Measurements from ENCODE around the gene EEFSEC.

EEFSEC gene

DNA sequence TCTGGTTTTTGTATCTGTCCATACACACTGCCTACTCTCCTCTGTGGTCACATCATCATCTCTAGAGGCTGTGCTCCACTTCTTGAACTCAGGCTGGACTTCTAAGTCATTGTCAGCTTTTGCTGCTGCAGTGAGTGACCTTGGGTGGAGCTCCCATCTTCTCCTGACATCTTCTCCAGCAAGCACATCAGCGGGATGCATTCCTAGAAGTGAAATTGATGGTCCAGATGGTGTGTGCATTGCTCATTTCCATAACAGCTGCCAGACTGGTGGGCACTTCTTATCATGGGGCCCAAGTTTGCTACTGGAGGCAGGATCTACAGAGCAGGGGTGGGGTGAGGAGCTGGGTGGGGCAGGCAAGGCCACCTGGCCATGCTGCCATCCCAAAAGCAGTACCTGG lies 203.5 kb downstream of the EEFSEC start:
- DNase-seq = no peak

DNA sequence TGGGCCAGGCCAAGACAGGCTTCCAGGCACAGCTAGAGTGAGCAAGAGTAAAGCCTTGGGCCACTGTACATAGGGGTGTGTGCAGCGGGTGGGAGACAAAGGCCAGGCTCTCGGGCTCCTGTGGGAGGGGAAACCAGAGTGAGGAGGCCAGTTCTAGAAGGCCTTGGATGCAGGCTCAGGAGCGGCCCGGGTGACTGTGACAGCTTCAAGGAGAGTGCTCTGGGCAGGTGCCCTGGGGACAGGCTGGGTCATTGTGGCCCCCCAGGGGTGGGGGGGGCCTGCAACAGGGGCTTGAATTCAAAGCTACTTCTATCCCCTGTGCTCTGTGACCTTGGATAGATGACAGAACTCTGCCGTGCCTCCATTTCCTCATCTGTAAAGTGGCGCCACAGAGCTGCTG lies 204.3 kb downstream of the EEFSEC start:
- DNase-seq = no peak

DNA sequence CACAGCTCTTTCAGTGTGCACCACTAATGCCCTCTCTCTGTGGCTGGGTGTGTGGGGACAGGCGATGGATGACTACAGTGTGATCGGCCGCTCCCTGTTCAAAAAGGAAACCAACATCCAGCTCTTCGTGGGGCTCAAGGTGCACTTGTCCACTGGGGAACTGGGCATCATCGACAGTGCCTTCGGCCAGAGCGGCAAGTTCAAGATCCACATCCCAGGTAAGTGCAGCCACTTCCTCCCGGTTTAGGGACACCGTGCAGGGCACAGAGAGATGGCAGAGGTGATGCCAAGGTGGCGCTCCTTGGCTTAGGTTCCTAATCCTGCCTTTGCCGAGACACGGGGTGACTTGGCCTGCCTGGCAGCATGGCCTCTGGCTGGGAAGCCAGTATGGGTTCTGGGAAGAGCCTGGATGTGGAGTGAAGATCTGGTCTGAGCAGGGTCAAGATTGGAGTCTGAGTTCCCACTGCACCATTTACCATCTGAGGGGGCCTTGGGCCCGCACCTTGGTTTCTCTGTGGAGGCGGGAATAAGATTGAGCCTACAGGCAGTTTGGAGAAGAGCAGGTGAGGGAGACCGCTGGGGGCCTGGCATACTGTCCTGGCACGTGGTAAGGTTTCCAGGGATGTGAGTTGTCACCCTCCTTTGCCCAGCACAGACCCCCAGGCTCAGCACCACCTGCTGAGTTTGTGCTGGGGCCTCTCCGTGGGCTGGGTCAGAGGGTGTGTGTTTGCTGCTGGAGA lies 205.0 kb downstream of the EEFSEC start:
- DNase-seq = no peak

DNA sequence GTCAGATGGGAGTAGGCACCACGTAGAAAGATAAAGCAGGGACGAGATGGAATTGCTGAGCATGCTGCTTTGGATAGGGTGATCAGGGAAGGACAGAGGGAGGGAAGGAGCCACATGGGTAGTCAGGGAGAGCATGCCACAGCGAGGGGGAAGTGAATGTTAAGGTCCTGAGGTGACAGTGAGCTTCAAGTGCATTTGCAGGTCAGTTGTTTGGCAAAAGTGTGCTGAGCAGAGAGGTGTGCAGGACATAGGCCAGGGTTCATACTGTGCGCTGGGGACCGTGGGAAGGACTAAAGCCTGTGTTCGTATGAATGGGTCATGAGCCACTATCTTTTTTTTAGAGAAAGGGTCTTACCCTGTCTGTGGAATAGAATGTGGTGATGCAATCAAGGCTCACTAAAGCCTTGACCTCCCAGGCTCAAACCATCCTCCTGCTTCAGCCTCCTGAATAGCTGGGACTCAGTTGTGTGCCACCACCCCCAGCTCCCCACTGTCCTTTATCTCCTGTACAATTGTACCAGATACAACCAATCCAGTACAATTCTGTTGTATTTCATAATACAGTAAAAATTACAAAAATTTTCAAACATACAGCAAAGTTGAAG lies 205.9 kb downstream of the EEFSEC start:
- no peak for DNase-seq

DNA sequence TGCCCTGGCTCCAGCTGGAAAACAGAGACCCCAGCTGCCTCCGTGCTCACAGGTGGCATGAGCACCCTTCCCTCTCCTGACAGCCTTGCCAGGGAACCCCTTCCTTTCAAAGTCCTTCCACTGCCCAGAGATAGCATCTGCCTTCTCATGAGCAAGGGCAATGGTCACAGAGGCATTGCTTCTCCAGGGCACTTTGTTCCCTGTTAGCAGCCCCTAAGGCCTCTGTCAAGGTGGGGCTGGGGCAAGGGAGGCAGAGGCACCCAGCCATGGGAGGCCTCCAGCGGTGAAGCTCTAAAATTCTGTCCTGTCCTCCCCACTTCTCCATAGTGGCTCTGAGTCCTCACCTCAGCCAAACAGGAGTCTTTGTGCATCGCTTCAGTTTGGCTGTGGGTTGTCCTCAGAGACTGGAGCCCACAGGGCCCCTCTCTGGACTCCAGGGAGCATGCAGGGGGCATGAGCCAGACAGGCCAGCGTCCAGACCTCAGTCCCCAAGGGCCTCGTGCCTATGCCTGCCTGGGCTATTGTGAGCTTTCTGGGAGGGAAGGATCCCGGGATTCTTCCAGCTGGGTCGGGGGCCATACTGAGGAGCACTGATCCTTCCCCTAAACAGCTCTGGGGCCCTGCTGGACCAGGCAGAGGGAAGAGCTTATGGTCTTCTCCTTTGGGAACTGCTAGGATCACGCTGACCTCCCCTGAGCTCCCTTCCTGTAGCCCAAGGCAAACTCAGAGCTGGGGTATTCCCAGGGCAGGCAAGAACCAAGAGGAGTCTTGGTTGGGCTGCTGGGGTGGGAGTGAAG lies 206.8 kb downstream of the EEFSEC start:
- DNase-seq = no peak

DNA sequence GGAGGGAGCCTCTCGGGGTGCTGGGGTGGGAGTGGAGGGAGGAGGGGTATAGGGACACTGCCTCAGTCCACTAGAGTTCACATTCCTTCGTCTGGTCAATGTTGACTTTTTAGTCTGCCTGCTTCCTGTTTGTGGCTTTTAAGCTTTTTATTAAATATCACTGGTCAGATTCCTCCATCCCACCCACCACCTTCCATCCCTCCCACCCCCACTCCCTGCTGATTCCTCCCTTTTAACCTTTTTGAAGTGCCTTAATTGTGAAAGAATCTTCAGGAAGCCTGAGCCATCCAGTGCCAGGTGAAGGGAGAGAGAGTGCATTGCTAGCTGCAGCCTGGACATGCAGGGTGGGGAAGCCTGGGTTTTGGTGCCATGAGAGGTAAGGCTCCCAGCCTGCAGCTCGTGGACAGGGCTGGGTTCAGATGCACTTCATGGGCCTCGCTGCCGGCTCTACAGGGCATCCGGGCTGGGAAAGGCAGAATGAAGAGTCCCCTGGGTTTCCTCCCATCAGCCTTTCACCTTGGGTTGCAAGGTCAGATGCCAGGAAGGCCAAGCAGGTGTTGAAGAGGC lies 207.5 kb downstream of the EEFSEC start:
- DNase-seq = no peak

DNA sequence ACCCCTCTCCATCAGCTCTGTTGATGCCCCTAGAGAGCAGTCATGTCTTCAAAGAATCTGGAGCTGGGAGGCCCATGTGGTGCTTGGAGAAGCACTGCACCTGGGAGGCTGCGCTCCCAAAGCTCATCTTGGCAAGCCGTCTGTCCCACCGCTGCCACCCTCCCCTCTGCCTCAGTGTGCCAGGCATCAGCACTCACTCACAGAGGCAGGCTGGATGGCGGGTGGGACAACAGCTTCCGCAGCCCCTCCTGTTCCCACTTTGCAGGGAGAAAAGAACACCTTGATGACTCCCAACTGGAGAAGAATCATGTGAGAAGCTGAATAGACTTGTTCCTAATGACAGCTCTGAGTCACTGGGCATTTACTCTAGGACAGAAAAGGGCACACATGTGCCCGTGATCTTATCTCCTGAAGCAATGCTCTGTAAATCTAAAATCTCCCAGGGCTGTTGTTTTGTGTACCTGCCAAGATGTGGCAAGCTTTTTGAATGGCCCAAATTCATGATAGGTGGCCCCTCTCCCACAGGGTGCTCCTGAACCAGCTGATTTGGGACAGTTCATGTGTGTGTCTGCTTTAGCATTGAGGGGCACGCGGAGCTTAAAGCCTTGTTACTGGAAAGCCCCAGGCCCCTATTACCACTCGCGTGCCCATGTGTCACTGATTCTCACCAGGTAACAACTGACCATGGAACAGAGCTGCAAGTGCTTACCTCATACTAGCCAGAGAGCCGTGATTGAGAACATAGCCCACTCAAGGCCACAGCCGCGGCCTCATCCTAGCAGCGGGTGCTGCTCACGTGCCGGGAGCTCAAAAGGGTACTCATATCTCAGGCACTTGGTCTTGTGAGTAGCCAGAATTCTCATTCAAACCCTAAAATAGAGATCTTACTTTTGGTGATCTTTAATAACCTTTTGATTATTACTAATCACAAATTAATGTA lies 209.0 kb downstream of the EEFSEC start:
- DNase-seq = no peak

DNA sequence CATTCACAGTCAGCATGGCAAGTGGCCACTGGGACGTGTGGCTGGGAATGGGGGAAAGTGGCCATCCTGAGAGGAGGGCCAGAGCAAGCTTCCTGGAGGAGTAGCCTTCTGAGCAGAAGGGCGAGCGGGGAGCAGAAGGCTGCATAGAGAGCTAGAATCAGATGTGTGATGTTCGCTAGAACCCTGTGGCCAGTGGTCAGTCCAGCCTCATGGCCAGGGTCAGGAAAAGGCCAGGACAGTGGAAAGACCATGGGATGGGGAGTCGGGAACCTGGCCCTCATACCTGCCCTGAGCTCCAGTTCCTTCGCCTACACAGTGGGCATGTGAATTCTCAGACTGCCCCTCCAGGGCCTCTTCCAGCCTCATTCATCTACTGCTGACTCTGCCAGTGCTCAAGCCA lies 211.0 kb downstream of the EEFSEC start:
- DNase-seq = no peak

DNA sequence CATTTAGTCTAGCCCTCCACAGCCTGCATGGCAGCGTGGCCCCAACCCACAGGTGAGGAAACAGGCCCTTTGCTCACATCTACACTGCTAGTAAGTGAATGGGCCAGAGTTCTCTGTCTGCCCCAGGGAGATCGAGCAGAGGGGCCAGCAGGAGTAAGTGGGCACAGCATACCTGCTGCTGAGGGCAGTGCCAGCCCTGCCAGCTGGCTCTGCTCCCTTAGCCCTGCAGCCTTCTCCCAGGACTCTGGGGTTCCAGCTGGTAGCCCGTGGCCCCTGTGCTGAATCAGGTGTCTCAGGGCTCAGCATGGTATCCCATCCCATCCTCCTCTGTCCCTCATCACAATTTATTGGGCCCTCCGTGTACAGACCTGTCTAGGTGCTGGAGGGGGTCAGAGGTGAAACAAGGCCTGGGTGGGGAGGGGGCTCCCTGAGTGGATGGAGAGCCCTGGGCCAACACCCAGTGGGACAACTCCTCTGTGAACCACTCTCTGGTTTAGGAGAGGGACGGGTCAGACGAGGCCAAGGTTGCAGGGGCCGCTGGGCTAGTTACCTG lies 211.6 kb downstream of the EEFSEC start:
- no peak for DNase-seq

DNA sequence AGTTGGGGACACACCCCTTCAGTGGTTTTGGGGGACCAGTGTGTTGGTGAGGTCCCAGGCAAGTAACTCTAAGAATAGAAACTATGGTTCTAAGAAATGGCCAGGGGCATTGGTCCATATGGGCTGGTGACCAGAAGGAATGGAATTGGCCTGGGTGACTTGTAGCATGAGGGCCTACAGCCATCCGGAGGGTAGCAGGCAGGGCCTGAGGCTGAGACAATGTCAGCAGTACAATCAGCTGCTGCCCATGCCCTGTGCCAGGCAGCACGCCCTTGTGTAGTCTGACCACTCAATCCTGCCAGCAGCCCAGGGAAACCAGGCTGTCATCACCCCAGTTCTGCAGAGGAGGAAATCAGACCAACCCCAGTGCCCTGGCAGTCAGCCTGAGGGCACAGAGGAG lies 212.9 kb downstream of the EEFSEC start:
- no peak for DNase-seq

DNA sequence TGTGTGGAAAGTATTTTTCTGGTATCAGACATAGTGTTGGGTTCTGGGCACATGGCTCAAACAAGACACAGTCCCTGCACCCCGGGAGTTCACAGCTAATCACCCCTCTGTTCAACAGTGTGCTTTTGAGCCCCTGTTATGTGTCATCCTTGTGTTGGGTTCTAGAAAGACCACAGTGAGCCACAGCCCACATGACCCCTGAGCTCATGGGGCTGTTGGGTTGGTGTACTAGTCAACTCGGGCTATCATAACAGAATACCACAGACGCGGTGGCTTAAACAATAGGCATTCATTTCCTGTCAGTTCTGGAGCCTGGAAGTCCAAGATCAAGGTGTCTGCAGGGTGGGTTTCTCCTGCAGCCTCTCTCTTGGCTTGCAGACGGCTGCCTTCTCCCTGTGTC lies 213.4 kb downstream of the EEFSEC start:
- DNase-seq = no peak

DNA sequence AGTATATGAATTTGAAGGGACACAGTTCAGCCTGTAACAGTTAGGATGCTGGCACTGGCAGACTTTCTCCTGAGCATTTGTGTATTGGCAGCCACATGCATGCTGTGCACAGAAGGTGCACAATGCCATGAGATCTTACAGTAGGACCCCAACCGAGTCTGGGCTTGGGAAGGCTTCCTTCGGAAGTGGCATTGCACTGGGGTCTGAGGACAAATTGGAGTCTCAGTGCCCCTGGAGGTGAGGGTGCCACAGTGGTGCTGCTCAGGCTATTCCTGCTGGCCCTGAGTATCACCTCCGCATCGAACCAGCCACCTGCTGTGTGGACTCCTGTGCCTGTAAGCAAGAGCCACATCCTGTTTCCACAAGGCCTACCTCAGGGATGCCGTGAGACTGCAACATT lies 213.9 kb downstream of the EEFSEC start:
- no peak for DNase-seq

DNA sequence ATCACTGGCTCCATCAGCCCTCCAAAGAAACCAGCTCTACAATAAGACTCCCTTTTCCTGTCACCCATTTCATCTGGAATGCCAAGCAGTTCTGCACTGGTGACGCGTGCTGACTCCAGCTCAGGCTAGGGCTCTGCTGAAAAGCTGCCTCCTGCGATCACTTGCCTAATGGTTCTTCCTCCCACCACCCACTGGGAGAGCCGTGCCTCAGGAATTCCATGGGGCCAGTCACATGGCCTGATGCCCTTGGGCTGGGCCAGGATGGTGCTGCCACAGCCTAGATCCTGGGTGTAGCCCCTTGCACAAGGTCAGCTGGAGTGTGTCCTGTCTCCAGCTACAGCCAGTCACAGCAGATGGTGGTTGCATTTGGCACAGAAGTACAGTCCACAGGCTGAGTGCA lies 214.5 kb downstream of the EEFSEC start:
- no peak for DNase-seq

DNA sequence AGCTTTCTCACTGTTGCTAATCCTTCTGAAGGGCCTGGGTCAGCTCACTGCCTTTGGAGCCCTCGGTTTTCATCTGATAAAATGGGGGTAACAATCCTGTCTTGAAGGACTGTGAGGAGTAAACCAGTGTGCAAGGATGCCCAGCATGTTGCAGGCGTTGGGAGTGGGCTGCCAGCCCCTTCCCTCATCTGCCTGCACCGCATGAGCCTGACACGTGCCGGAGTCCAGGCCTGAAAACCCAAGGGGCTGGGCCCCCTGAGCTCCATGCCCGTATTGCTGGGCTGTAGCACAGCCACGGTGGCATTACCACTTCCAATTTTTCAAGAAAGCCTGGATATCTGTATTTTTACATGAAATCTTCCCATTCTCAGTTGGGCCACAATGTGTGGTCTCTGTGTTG lies 215.3 kb downstream of the EEFSEC start:
- DNase-seq = no peak

DNA sequence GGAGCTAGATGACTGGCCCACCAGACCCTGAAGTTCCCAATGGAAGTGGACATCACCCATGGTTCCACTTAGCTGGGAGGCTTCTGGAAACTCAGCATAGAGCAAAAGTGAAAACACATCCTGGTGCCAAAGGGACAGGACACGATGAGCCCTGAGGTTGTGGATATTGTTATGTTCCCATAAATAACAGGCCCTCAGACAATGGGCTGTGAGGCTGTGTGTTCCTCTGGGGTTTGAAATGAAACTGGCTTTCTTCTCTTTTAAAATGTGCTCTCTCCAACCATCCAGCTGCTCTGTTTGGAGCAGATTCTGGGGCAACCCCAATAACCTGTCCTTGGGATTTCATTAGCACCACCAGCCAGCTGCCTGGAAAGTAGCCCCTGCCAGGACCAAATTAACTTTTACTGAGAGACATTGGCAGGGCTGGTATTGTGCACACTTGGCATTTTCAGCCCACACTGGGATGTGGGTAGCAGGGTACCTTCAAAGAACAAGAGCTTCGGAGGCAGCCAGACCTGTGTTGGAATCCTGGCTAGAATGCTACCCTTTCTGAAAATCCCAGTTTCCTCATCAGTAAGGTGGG lies 215.9 kb downstream of the EEFSEC start:
- DNase-seq = no peak

DNA sequence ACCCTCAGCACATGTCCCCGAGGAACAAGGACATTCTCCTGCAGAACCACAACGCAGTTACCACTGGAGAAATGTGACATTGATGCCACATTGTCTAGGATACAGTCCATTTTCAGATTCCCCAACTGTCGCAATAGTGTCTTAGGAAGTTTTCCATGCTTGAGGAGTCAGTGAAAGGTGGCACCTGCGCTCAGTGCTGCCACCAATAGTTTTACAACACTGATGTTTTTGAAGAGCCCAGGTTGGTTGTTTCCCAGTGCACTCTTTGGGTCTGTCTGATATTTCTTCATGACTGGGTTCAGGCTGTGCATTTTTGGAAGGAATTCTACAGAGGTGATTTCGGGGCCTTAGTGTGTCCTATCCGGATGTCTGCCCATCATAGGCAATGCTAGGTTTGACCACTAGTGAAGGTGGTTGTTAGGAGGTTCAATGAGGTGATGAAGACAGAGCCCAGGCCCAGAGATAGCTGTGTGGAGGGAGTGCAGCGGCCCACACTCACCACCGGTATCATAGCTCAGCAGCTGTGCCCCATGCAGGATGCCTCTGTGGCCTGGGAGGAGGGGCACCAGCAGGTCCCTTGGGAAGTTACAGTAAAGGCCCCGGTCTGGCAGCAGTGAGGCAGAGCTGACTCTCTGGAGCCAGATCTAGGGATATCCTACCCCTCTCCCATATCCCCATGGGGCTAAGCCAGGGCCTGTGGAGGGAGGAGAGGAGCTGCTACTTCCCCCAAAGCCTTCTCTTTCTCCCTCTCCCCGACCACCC lies 216.8 kb downstream of the EEFSEC start:
- no peak for DNase-seq

DNA sequence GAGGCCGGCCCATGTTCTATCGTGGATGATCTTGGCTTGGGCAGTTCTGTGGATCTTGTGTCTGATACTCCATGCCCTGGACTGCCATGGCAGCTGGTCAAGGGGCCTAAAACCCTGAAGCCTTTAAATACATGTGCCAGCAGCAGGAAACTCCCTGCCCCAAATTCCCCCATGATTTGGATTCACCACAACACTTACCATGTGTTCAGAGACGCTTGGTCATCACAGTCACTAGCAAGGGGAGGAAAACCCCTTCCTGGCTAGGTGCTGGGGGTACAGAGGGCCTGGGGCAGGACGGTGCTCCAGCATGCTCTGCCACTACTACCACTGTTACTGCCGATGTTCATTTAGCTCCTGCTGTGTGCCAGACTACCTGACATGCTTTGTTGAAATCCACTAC lies 219.0 kb downstream of the EEFSEC start:
- DNase-seq = no peak

DNA sequence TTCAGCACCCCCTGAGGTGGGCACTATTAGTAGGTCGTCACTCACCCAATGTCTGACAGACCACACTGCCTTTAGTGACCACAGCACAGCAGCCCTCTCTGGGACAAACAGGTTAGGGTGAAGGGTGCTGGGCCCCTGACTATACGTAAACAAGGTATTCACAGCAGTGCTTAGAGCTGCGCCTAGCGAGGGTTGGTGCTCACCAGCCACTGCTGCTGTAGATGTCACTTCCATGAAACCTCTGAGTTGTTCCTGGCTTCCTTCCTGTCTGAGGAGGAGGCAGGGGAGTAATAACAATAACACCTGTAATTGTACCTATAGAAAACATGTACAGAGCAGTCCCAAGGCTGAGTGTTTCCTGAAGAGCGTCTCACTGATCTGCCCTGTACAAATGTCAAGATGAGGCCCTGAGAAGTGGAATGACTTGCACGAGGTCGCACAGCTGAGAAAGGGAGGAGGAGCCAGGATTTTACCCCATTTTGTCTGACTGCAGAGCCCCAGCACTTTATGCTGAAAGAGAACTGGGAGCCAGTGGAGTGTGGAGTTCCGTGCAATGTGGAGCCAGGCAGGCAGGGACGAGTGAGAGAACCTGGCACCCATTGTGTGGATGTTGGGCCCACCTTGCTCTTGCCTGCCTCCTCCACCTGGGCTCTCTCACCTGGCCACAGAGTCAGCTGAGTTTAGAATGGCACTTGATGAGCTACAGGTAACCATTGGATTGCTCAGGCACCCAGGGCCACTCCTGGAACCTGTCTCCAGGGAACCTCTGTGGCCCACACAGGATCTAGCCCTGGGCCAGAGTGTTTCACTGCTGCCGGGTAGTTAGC lies 219.6 kb downstream of the EEFSEC start:
- DNase-seq = peak in 1 of 3 experiments; percentile 26

DNA sequence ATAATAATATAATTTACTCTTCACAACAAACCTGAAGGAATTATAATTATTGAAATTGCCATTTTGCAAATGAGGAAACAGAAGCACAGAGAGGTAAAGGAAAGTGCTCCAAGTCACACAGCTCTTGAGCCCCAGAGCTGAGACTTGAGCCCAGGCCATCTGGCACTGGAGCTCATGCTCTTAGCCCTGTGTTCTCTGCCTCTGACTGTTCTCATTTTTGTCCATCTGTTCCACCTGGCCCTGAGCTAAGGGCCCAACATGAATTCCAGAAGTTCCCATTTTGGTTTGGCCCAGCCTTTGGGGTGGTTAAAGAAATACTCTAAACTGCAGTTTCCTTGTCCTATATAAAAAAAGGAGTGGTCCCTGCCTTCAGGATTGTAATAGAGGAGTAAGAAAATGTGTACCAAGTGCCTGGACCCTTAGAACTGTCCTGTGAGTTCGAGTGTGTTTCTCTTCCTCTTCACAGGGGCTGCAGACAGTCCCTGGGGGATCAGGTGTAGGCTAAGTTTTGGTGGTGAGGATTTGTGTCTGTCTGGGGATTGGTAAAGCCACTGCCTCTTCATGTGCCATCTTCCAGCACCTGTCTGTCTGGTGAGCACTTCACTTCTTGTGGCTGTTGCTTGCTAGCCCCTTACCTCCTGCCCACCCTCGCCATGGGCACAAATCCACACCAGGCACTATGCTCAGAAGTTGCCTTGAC lies 221.6 kb downstream of the EEFSEC start:
- DNase-seq = no peak

DNA sequence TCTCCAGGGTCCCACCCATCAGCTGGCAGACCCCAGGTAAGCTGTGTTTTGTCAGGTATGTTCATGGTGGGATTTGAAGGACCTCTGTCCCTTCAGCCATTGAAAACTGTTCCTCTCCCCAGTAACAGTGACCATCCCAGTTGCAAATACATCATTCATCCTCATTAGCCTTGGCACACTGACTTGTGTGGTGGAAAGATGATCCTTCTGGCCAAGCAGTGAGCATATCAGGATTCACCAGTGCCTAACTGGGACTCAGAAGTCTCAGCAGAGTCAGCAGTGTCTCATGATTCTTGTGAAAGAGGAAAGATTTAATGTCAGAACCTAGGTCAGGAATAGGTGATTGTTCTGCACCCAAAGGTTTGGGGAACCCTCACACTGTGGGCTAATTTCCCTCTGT lies 223.2 kb downstream of the EEFSEC start:
- no peak for DNase-seq

Data from NCI-H1417 (cell line).